Right lobe of liver (tissue), 6 donors: ENCODE results near the gene TSFM. TPM values are rescaled to one million over a fixed set of nuclear protein-coding genes. Genes with fewer than 3 reads are reported as not detected.

Experiments
- ATAC-seq, 4 donors: fragments of 200-7000 bp; cut with Tn5 transposase; one replicate each; pipeline ENCODE4 v1.9.1; 2020; ENCODE audit warnings: mild to moderate bottlenecking in 4 of 4, moderate library complexity in 4 of 4
- DNase-seq, 3 donors: peaks; one replicate each; pipeline ENCODE4 v3.0.0-alpha.2; 2020
- H3K27ac ChIP-seq, 3 donors: fragments of 200-600 bp; one replicate each; pipeline ENCODE4 v1.8.0; 2022
- H3K27me3 ChIP-seq, 2 donors: fragments of 200-600 bp; one replicate each; pipeline ENCODE4 v1.8.0; 2022
- H3K36me3 ChIP-seq, 4 donors: fragments of 200-600 bp; sonication (generic) in 1 of 4; one replicate each; pipeline versions ENCODE4 v1.5.1 to v1.8.0; 2017 to 2022; ENCODE audit warnings: control low read depth in 1 of 4
- H3K4me1 ChIP-seq, 4 donors: fragments of 200-600 bp; sonication (generic) in 1 of 4; one replicate each; pipeline versions ENCODE4 v1.5.1 to v1.8.0; 2017 to 2022; ENCODE audit warnings: control low read depth in 1 of 4
- H3K4me3 ChIP-seq, 3 donors: fragments of 200-600 bp; one replicate each; pipeline ENCODE4 v1.8.0; 2022
- H3K9me3 ChIP-seq, 4 donors: fragments of 200-600 bp; sonication (generic) in 1 of 4; one replicate each; pipeline versions ENCODE4 v1.5.1 to v1.8.0; 2017 to 2022; ENCODE audit warnings: control low read depth in 1 of 4
- POLR2A ChIP-seq: fragments of 450-650 bp; IDR thresholded peaks from one replicate; pipeline ENCODE4 v1.6.1; 2017; ENCODE audit warnings: antibody characterized with exemption, mild to moderate bottlenecking
- WGBS: methylation state at CpG from one replicate; pipeline ENCODE4 v1.1.6; 2018; ENCODE audit warnings: low coverage, low lambda C conversion rate; ENCODE audit not compliant: insufficient coverage; ENCODE audit errors: missing lambda C conversion rate; 5-methylcytosine and 5-hydroxymethylcytosine counted together
- intact Hi-C, 2 donors: fragments of 100-400 bp; cut with DNase I; formaldehyde crosslinking; loops; one replicate each; pipeline versions ENCODE4 v1.11.2 to v1.14.1; 2022
- total RNA-seq, 6 experiments: library from RNA; depleted of rRNA in 2 of 6; stranded (reverse); fragments of >200 nt in 2 of 6; fragmentation: NEBNext Ultra II Directional in 3 of 6; extraction: Animal tissue kit (Norgen Biotek cat#: 25700) in 3 of 6; gene quantifications; one replicate each; pipeline versions ENCODE4 v1.1.0 to v1.2.4, GENCODE V29; 2016 to 2023
- TF ChIP-seq, protein P1 (sequence below), 4 donors: fragments of 200-600 bp in 3 of 4; fragments of 450-650 bp in 1 of 4; IDR thresholded peaks; one replicate each; pipeline versions ENCODE4 v1.5.1 to v1.8.0; 2016 to 2022; ENCODE audit warnings: antibody characterized with exemption in 4 of 4, mild to moderate bottlenecking in 2 of 4
- donor health status: DM: no; HTN: yes; CAD: no.
- donor health status: DM: no; HTN: no; CAD: no.
- donor health status: DM: no; HTN: no; CAD: no.
- donor health status: DM: no; HTN: yes; CAD: no.
- donor health status: DM: no; HTN: yes; CAD: no.

TSFM gene
- total RNA-seq, 6 experiments from 2014 or later = 25.6 to 40.2 (median 30.9) TPM

DNA sequence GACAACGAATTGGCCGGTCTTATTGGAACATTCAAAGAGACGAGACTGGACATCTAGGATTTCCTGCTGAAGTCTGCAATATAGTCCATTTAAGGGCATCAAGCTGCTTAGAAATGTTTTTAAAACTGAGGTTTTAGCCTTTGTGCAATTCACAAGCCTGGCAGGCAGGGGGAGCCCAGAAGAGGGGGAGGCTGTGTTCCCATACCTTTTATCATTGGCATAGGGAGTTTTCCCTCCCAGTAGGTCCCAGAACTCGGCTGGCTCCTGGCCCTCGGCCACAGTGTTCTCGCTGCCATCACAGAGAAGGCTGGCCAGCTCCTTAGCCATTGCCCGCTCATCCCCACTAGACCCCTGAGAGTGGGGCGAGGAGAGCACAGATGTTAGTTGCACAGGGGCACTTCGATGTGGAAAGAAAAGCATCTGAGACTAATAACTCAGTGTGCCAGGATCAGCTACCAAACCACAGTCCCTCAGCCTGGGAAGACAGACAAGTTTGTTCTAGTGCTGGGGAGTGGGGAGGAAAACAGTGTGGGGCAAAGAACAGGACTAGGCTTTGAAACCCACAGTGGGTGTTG, 20.8 kb downstream of the TSFM start:
- no peaks in the 10 kb centered on the region for H3K4me1 ChIP-seq
- ATAC-seq = peak; percentile 92 to 96 (median 94)
- H3K27ac ChIP-seq = no peak overlapping the region
- DNase-seq = peak in 2 of 3 donors; percentile 44 to 59
- TF ChIP-seq, protein P1, sequence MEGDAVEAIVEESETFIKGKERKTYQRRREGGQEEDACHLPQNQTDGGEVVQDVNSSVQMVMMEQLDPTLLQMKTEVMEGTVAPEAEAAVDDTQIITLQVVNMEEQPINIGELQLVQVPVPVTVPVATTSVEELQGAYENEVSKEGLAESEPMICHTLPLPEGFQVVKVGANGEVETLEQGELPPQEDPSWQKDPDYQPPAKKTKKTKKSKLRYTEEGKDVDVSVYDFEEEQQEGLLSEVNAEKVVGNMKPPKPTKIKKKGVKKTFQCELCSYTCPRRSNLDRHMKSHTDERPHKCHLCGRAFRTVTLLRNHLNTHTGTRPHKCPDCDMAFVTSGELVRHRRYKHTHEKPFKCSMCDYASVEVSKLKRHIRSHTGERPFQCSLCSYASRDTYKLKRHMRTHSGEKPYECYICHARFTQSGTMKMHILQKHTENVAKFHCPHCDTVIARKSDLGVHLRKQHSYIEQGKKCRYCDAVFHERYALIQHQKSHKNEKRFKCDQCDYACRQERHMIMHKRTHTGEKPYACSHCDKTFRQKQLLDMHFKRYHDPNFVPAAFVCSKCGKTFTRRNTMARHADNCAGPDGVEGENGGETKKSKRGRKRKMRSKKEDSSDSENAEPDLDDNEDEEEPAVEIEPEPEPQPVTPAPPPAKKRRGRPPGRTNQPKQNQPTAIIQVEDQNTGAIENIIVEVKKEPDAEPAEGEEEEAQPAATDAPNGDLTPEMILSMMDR (IDR thresholded peaks at IDR 0.05) = peak; percentile 58 to 79 (median 72)
- TF ChIP-seq POLR2A = no peak
- intact Hi-C loops = loop anchor here in 1 of 2 donors (10.0 kb wide), 1 partner anchor 101 kb away; no protein-coding TSS in a partner anchor
- H3K4me3 ChIP-seq = no peak overlapping the region
- peaks cover 0 to 73% (median 17%) of the 10 kb centered on the region in 4 donors for H3K36me3 ChIP-seq
- no peaks in the 10 kb centered on the region for H3K27me3 ChIP-seq
- H3K9me3 ChIP-seq = no peaks in the 10 kb centered on the region
- WGBS = 16% methylated on average over 7 of the region's 9 CpGs

DNA sequence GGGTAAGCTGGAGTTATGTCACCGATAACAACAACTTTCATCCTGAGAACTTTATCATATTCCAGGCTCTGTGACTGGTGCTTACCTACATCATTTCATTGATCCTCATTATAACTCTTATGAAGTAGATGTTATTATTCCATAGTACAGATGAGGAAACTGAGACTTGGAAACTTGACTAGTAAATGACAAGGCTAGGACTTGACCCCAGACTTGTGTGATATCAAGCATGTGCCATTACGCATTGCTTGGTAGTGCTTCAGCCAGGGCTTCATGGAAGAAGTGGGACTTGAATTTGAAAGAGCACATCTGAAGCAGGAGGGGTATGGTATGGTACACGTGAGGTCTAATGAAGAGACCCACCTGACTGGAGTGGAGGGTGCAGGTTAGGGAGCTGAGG, 24.1 kb downstream of the TSFM start:
- 96% methylated on average over 3 of the region's 3 CpGs for WGBS
- TF ChIP-seq, protein P1 (IDR thresholded peaks at IDR 0.05) = no peak
- TF ChIP-seq POLR2A = no peak
- intact Hi-C loops = loop anchor here in 1 of 2 donors (10.0 kb wide), 1 partner anchor 98 kb away; no protein-coding TSS in a partner anchor
- H3K4me1 ChIP-seq = no peaks in the 10 kb centered on the region
- ATAC-seq (no peak), DNase-seq (no peak)
- peaks cover 0 to 78% (median 11%) of the 10 kb centered on the region in 4 donors for H3K36me3 ChIP-seq
- H3K27ac ChIP-seq = no peak overlapping the region
- no peaks in the 10 kb centered on the region for H3K27me3 ChIP-seq
- H3K4me3 ChIP-seq = no peak overlapping the region
- H3K9me3 ChIP-seq = no peaks in the 10 kb centered on the region

DNA sequence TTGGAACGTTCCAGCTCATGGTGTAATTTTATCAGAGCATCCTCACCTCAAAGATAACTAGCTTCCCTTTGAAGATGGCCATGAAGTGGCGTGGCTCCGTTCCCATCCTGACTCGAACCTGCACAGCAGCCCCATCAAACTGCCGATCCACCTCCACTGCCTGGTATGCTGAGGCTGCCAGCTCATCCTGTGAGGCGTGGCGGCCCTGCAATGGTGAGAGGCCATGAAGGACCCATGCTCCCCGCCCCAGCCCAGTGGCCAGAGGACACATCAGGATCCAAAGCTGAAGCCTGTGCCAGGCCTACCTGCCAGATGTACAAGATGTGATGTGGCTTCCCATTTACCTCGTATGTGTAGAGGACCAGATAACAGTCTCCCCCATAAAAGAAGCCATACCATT, 24.7 kb downstream of the TSFM start:
- Histone ChIP-seq H3K36me3 (peaks cover 0 to 72% (median 11%) of the 10 kb centered on the region in 4 donors), H3K4me1 (no peaks in the 10 kb centered on the region), H3K27ac (no peak overlapping the region), H3K9me3 (no peaks in the 10 kb centered on the region), H3K27me3 (no peaks in the 10 kb centered on the region), H3K4me3 (no peak overlapping the region)
- WGBS = 78% methylated on average over 6 of the region's 9 CpGs
- TF ChIP-seq, protein P1 (IDR thresholded peaks at IDR 0.05) = no peak
- TF ChIP-seq POLR2A = no peak
- ATAC-seq (no peak), DNase-seq (no peak)
- intact Hi-C loops = loop anchor here in 1 of 2 donors (10.0 kb wide), 1 partner anchor 98 kb away; no protein-coding TSS in a partner anchor

DNA sequence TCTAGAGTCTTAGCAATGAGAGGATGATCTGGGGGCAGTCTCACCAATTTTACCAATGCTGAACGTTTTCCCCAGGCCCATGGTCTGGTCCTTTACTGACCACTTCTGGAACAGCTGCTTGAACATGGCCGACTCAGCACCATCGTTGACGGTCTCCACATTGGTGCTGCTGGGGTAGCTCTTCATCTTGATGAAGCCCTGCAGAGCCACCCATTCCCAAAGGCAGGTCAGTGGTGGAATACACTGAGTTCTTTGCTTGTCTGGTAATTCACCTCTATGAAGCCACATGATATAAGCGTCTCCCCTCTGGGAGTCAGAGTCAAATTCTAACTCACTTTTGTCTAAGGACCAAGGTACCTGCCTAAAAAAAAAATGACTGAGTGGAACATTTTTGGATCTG, 25.8 kb downstream of the TSFM start:
- no peak overlapping the region for H3K27ac ChIP-seq
- TF ChIP-seq, protein P1 (IDR thresholded peaks at IDR 0.05) = no peak
- TF ChIP-seq POLR2A = no peak
- no peaks in the 10 kb centered on the region for H3K9me3 ChIP-seq
- H3K27me3 ChIP-seq = no peaks in the 10 kb centered on the region
- 71% methylated on average over 2 of the region's 5 CpGs for WGBS
- ATAC-seq = no peak
- H3K4me3 ChIP-seq = no peak overlapping the region
- H3K4me1 ChIP-seq = no peaks in the 10 kb centered on the region
- H3K36me3 ChIP-seq = peaks cover 0 to 65% (median 9%) of the 10 kb centered on the region in 4 donors
- no peak for DNase-seq
- intact Hi-C loops = loop anchor here in 1 of 2 donors (10.0 kb wide), 1 partner anchor 96 kb away; no protein-coding TSS in a partner anchor
